ENCODE results near the gene SPTBN5.

The SPTBN5 gene

GRCh38 chr15:41883484-41883825 is 10.4 kb downstream of the SPTBN5 start:
- no peak for DNase-seq (ENCODE audit: low spot score)

DNA sequence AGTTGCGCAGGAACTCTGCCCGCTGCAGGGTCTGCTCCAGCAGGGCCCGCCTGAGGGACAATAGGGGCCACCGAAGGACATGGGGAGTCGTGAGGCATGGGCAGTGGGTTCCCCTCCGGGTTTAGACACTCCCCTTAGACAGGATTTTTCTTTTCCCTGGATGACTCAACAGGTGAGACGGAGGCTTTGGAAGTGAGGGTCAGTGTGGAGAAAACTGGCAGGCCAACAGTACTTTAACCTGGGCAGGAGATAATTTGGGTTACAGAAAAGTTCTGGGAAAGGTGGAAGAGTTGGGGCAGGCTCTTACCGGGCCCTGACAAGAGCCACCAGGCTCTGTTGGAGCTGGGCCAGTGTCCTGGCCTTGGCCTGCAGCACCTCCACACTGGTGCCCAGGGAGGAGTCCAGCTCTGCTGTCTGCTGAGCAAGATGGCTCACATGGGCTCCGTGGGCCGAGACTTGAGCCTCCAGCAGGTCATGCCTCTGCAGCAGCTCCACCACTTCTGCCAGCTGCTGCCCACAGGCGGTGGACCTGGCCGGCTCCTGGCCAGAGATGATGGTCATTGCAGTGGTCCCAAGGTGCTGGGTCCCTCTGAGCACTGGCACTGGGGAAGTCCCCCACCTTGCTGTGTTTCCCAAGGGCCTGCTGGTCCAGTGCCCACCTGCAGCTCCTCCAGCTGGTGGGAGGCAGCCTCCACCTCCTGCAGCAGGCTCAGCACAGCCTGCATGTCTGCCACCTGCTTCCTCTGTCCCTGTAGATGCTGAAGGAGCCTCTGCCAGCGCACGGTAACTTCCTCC is 11.0 kb downstream of the SPTBN5 start:
- DNase-seq (ENCODE audit: low spot score): no peak

DNA sequence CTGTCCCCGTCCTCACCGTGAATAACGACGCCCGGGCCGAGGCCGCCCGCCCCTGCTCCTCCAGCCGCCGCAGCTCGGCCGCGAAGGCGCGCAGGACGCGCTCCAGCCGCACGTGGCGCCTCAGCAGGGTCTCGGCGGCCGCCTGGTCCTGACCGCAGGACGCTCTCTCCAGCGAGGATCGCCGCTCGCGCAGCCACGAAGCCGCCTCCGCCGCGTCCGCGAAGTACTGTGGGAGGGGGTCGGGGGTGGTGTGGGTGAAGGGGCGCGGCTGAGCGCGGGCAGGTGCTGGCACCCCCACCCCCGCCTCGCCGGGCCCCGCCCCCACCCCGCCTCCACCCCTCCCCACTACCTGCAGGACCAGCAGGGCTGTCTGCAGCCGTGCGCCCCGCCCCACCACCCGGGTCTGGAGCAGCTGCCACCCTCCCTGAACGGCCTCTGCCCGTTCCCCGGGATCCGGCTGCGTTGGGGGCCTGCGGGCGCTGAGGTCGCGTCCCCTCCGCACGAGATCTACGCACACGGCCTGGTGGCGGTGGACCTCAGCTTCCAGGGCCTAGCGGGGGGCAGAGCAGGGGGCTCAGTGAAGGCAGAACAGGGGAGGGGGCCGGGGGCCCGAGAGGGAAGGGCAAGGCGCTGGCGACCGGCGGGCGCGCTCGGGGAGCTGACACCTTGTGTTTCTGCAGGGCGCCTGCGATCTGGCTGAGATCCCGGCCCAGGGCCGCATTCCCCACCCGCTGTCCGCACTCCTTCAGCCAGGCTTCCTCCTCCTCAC is 11.7 kb downstream of the SPTBN5 start:
- DNase-seq (ENCODE audit: low spot score): no peak

- no peak for DNase-seq (ENCODE audit: low spot score)
Measured at GRCh38 chr15:41881550-41881919, 12.3 kb downstream of the SPTBN5 start.

- no peak for DNase-seq (ENCODE audit: low spot score)
Measured at GRCh38 chr15:41881086-41881485, 12.8 kb downstream of the SPTBN5 start.

- DNase-seq (ENCODE audit: low spot score): no peak
Measured at GRCh38 chr15:41880156-41880877, 13.5 kb downstream of the SPTBN5 start.

DNA sequence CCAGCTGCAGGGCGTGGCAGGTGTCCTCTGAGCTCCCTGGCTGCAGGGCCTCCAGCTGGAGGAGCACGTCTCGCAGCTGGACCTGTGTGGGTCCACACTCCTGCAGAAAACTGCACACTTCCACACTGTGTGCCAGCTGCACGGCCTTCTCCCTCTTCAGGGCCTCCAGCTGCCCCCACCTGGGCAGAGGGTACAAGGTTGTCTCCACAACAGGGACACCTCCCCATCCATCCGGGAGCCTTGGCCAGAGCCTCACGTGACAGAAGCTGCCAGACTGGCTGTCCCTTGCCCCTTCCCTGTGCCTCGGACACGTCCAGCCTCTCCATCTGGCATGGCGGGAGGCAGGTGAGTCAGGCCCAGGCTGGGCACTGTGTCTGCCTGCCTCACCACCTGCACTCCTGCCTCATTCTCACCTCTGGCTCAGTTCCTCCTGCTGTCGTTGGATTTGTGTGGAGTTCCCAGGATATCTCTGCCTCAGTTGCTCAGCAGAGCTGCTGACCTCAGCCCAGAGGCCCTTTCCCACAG is 14.5 kb downstream of the SPTBN5 start:
- DNase-seq (ENCODE audit: low spot score): no peak

GRCh38 chr15:41878355-41878699 is 15.5 kb downstream of the SPTBN5 start:
- DNase-seq (ENCODE audit: low spot score): no peak

DNA sequence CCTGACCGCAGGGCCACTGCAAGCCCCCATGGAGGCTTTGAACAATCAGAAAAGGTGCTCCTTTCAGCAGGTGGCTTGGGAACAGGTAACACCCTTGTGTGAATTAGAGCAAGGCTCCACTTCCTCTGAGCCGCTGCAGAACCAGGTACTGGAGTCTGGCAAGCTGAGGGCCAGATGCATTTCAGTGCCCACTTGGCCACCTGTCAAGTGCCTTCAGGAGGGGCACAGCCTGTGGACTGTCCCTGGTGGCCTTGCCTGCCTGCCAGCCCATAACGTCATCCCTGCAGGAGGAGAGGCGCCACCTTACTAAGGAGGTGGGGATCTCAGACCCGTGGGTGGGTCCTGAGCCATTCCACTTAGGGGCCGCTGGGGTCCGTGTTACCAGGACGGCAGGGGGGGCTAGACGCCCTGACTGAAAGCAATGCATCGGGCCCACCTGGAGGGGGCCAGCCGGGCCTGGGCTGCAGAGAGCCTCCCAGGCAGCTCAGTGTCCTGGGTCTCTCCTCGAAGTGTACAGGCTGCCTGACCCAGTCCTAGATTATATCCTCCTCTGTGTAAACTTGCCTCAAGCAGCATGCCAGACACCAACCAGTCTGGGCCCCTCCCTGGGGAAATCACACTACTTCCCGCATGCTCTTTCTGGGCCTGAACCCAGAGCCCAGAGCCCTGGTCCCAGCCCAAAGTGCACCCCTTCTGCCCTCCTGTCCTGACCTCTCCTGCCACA is 16.1 kb downstream of the SPTBN5 start:
- no peak for DNase-seq (ENCODE audit: low spot score)

DNA sequence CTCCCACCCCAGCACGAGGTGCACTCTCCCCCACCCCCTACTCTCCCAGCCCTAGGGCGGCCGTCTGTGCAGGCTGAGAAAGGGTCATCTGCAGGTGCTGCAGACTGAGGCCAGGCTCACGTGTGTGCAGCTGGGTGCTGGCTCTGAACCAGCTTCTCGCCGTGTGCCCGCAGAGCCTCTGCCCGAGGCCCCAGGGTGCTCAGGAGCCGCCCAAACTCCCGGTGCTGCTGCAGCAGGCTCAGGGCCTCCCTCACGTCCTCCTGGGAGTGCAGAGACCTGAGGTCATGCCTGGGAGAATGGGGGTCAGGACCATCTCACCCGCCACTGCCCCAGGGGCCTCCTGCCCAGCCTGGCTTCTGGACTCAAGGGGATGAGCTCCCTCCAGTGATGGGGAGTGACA is 17.2 kb downstream of the SPTBN5 start:
- no peak for DNase-seq (ENCODE audit: low spot score)

DNA sequence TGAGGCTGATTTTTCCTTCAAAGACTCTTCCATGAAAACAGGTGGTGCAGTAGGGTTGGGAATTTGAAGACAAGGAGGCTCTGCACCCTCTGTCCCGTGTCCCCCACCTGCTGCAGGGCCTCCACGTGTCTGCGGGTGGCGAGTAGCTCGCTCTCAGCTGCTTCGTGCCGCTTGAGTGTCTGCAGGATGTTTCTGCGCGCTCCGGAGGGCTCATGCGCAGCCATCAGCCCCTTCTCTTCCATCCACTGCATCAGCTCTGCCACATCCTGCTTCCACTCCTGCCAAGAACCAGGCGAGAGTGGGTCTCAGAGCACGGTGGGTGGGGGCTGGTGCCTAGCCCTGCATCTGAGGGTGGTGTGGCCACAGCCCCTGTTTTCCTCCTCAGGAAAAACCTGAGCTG is 17.8 kb downstream of the SPTBN5 start:
- DNase-seq (ENCODE audit: low spot score): no peak

DNA sequence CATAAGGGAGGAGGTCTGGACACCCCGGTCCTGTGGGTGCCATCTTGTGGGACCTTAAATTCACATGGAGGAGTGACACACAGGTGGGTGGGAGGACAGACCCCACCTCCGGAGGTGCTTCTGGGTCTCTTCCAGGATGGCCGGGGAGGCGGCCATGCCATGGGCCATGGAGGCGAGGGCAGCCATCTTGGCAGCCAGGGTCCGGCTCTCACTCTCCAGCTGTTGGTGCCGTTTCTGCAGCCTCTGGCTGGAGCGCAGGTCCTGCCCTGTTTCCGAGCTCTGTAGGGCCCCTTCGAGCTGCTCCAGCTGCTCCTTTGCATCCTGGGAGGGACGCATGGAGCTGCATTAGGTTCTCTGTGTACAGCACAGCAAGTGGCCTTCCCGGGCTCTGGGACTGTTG is 19.1 kb downstream of the SPTBN5 start:
- DNase-seq (ENCODE audit: low spot score): no peak

- no peak for DNase-seq (ENCODE audit: low spot score)
Measured at GRCh38 chr15:41873711-41874110, 20.1 kb downstream of the SPTBN5 start.

- no peak for DNase-seq (ENCODE audit: low spot score)
Measured at GRCh38 chr15:41872166-41872747, 21.6 kb downstream of the SPTBN5 start.

DNA sequence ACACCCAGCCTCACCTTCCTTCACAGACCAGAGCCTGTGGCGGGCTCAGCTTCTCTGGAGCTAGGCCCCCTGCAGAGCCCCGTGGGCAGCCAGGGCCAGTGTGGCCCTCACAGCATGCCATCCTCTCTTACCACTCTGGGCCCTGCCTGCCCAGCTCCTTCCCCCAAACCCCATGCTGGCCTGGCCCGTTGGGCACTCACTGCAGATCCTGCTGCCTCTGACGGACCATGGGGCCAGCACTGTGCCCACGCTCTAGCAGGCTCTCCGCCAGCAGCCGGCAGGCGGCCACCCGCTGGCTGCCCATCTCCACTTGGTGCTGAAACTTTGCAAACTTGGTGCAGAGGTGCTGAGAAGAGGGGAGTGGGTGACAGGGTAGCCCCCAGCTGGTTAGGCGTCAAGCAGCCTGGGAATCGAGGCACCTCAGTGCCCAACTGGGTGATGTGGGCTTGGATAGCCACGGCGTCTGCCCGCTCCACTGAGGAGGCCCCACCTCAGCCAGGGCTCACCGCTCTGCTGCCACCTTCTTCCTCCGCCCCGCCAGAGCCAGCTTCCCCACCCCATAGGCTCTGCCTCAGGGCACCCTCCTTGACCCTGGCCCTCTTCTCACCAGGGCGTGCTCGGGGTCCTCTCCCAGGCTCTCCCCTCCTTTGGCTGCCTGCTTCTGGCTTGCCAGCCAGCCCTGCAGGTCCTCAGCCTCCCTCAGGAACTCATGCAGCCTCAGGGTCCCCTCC is 22.5 kb downstream of the SPTBN5 start:
- no peak for DNase-seq (ENCODE audit: low spot score)

GRCh38 chr15:41870689-41871081 is 23.2 kb downstream of the SPTBN5 start:
- no peak for DNase-seq (ENCODE audit: low spot score)

GRCh38 chr15:41869770-41870688 is 23.8 kb downstream of the SPTBN5 start:
- DNase-seq (ENCODE audit: low spot score): no peak

GRCh38 chr15:41868321-41868720 is 25.5 kb downstream of the SPTBN5 start:
- DNase-seq (ENCODE audit: low spot score): no peak

DNA sequence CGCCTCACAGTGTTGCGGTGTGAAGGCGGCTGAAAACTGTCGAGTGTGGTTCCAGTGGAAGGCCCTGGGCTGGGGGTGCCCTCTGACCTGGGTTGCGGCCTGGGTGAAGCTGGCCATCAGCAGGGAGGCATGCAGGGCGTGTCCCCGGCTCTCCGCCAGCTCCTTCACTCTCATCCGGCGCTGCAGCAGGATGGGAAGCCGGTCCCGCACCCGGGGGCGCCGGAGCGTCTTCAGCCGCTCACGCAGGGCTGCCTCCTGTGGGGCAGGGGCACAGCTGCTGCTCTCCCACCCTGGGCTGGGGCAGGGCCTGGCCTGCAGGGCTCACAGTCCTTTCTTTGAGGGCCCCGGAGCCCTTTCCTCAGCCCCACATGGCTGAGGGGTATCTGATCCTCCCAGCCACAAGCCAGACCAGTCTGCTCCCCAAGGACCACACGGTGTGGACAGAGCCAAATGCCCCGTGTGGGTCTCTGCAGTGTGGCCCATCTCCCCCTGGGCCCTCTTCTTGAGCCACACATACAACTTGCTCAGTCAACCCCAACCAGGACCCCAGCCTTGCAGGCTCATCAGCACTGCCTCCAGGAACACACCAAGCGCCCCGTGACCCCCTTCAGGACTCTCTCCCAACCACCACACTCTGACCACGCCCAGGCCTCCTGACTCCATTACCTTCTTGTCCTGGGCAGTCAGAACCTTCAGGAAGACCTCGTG is 26.8 kb downstream of the SPTBN5 start:
- DNase-seq (ENCODE audit: low spot score): no peak

Measured in HuH-7.5 (cell line).